ENCODE data around the gene RBM43.

The RBM43 gene

DNA sequence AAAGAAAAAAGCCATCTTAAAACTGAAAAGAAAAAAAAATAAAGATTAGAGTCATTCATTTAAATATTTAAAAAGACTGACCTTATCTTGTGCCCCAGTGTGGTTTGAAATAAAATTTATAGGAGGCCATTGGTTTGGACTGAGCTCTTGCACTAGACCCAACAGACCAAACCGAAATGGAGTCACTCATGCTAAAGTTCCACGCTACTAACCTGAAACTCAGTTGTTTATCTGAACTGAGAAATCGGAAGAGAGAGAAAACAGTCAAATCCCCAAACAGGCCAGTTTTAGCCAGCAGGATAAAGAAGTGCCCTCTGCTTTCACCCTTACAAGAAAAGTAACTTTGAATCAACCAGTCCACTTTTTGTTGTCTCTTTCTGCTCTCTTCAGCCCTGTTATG lies 18.2 kb downstream of the RBM43 start:
- Histone ChIP-seq H3K27ac (ENCODE audit: low read length) (no peak overlapping the region), H3K4me1 (ENCODE audit: low read length) (0 out of 2 replicates have a peak, but pooled peaks cover 3% of the 10 kb centered on the region), H4K20me1 (ENCODE audit: insufficient read depth, low read length) (no peaks in the 10 kb centered on the region), H3K4me3 (ENCODE audit: low read length) (no peak overlapping the region), H3K27me3 (ENCODE audit: low read depth, low read length) (no peaks in the 10 kb centered on the region), H3K9me3 (ENCODE audit: insufficient read depth, low read length) (peaks cover 6% of the 10 kb centered on the region; the same call in 1 of the 2 replicates), H3K36me3 (replicated peaks; ENCODE audit: low read depth, low read length) (peaks cover 6% of the 10 kb centered on the region), H3K9ac (ENCODE audit: low read length) (no peak overlapping the region), H2AFZ (ENCODE audit: low read depth, low read length) (no peak overlapping the region), H3K79me2 (ENCODE audit: low read length) (no peaks in the 10 kb centered on the region), H3K4me2 (ENCODE audit: low read length) (no peak overlapping the region)
- no peak for TF ChIP-seq EZH2phosphoT487 (IDR thresholded peaks at IDR 0.05; ENCODE audit: low read depth)
- TF ChIP-seq, protein P1, sequence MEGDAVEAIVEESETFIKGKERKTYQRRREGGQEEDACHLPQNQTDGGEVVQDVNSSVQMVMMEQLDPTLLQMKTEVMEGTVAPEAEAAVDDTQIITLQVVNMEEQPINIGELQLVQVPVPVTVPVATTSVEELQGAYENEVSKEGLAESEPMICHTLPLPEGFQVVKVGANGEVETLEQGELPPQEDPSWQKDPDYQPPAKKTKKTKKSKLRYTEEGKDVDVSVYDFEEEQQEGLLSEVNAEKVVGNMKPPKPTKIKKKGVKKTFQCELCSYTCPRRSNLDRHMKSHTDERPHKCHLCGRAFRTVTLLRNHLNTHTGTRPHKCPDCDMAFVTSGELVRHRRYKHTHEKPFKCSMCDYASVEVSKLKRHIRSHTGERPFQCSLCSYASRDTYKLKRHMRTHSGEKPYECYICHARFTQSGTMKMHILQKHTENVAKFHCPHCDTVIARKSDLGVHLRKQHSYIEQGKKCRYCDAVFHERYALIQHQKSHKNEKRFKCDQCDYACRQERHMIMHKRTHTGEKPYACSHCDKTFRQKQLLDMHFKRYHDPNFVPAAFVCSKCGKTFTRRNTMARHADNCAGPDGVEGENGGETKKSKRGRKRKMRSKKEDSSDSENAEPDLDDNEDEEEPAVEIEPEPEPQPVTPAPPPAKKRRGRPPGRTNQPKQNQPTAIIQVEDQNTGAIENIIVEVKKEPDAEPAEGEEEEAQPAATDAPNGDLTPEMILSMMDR (IDR thresholded peaks at IDR 0.05; ENCODE audit: low read depth, low read length) = no peak

DNA sequence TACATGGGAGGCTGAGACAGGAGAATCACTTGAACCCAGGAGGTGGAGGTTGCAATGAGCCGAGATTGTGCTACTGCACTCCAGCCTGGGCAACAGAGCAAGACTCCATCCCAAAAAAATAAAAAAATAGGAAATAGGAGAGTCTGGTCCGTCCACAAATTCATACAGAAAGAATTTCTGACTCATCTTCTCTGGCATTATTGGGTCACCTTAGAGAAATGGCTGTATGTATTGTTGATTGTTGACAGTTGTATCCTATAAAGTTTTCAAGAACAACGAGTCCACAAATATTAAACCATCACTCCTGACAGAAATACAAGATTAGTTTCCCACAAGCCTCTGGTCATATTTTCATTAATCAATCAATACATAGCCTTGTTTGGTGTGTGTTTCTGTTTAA lies 20.4 kb downstream of the RBM43 start:
- no peaks in the 10 kb centered on the region for H3K27me3 ChIP-seq (ENCODE audit: low read depth, low read length)
- no peaks in the 10 kb centered on the region for H3K9me3 ChIP-seq (ENCODE audit: insufficient read depth, low read length)
- no peaks in the 10 kb centered on the region for H3K36me3 ChIP-seq (replicated peaks; ENCODE audit: low read depth, low read length)
- no peaks in the 10 kb centered on the region for H3K79me2 ChIP-seq (ENCODE audit: low read length)
- H4K20me1 ChIP-seq (ENCODE audit: insufficient read depth, low read length) = no peaks in the 10 kb centered on the region
- no peak overlapping the region for H3K27ac ChIP-seq (ENCODE audit: low read length)
- TF ChIP-seq, protein P1 (IDR thresholded peaks at IDR 0.05; ENCODE audit: low read depth, low read length) = no peak
- TF ChIP-seq EZH2phosphoT487 (IDR thresholded peaks at IDR 0.05; ENCODE audit: low read depth) = no peak
- H3K4me3 ChIP-seq (ENCODE audit: low read length) = no peak overlapping the region
- H3K9ac ChIP-seq (ENCODE audit: low read length) = no peak overlapping the region
- no peak overlapping the region for H2AFZ ChIP-seq (ENCODE audit: low read depth, low read length)
- 0 out of 2 replicates have a peak, but pooled peaks cover 3% of the 10 kb centered on the region for H3K4me1 ChIP-seq (ENCODE audit: low read length)
- no peak overlapping the region for H3K4me2 ChIP-seq (ENCODE audit: low read length)

DNA sequence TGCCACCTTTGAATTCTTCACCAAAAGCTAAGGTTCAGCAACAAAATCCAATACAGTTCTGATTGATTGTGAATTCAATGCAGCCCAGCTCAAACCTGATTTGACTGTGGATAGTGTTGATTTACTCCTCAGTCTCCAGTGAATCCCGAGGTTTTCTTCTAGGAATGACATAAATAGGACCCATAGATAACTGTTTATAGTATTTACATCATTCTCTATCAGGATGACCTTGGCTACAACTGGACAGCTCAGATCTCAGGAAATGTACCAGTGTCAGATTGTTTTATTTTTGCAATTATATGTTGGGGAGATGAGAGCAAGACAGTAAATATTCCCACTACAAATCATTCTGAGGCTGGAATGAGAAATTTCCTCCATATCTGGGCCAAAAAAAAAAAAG lies 21.2 kb downstream of the RBM43 start:
- H3K27ac ChIP-seq (ENCODE audit: low read length) = no peak overlapping the region
- no peak for TF ChIP-seq EZH2phosphoT487 (IDR thresholded peaks at IDR 0.05; ENCODE audit: low read depth)
- TF ChIP-seq, protein P1 (IDR thresholded peaks at IDR 0.05; ENCODE audit: low read depth, low read length) = no peak

DNA sequence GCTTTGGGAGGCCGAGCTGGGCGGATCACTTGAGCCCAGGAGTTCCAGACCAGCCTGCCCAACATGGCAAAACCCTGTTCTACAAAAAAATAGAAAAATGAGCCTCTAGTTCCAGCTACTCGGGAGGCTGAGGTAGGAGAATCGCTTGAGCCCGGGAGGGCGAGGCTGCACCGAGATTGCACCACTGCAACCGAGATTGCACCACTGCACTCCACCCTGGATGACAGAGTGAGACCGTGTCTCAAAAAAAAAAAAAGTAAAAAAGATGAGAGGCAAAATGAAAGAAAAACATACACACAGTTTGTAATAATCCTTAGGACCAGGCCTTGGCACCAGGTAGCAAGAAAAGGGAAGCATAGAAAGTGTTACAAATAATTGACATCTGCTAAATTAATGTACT lies 22.0 kb downstream of the RBM43 start:
- Histone ChIP-seq H3K9ac (ENCODE audit: low read length) (no peak overlapping the region), H3K27ac (ENCODE audit: low read length) (no peak overlapping the region), H4K20me1 (ENCODE audit: insufficient read depth, low read length) (no peaks in the 10 kb centered on the region), H3K79me2 (ENCODE audit: low read length) (no peaks in the 10 kb centered on the region), H3K4me3 (ENCODE audit: low read length) (no peak overlapping the region), H3K9me3 (ENCODE audit: insufficient read depth, low read length) (no peaks in the 10 kb centered on the region), H3K4me2 (ENCODE audit: low read length) (no peak overlapping the region), H3K4me1 (ENCODE audit: low read length) (peaks cover 10% of the 10 kb centered on the region), H3K27me3 (ENCODE audit: low read depth, low read length) (no peaks in the 10 kb centered on the region), H2AFZ (ENCODE audit: low read depth, low read length) (no peak overlapping the region), H3K36me3 (replicated peaks; ENCODE audit: low read depth, low read length) (no peaks in the 10 kb centered on the region)
- no peak for TF ChIP-seq EZH2phosphoT487 (IDR thresholded peaks at IDR 0.05; ENCODE audit: low read depth)

More for the DNA sequence above, 21.2 kb downstream of the RBM43 start:
- Histone ChIP-seq H2AFZ (ENCODE audit: low read depth, low read length) (no peak overlapping the region), H3K9ac (ENCODE audit: low read length) (no peak overlapping the region), H4K20me1 (ENCODE audit: insufficient read depth, low read length) (no peaks in the 10 kb centered on the region), H3K4me3 (ENCODE audit: low read length) (no peak overlapping the region), H3K9me3 (ENCODE audit: insufficient read depth, low read length) (no peaks in the 10 kb centered on the region), H3K4me2 (ENCODE audit: low read length) (no peak overlapping the region), H3K36me3 (replicated peaks; ENCODE audit: low read depth, low read length) (no peaks in the 10 kb centered on the region), H3K27me3 (ENCODE audit: low read depth, low read length) (no peaks in the 10 kb centered on the region), H3K4me1 (ENCODE audit: low read length) (peaks cover 9% of the 10 kb centered on the region), H3K79me2 (ENCODE audit: low read length) (no peaks in the 10 kb centered on the region)
